Osteoblast (primary cell): ENCODE results near the gene PLAGL1. TPM values are rescaled to one million over a fixed set of nuclear protein-coding genes. Genes with fewer than 3 reads are reported as not detected.

Experiments used
- DNase-seq: peaks from one replicate; pipeline ENCODE4 v3.0.0; 2011; ENCODE audit warnings: low spot score, mixed read lengths; ENCODE audit not compliant: insufficient read length; ENCODE audit errors: missing footprints
- H2AFZ ChIP-seq: 2 replicates; pipeline ENCODE4 v1.6.0; 2011; ENCODE audit warnings: mild to moderate bottlenecking, low read length
- H3K27ac ChIP-seq: 2 replicates; pipeline ENCODE4 v1.5.1; 2011; ENCODE audit warnings: mild to moderate bottlenecking, low read depth, low read length, moderate library complexity
- H3K27me3 ChIP-seq: 2 replicates; pipeline ENCODE4 v1.6.0; 2012; ENCODE audit warnings: mild to moderate bottlenecking, control low read depth, inconsistent platforms, low read length, moderate library complexity; ENCODE audit not compliant: insufficient read depth
- H3K36me3 ChIP-seq: 2 replicates; pipeline ENCODE4 v1.5.1; 2011; ENCODE audit warnings: mild to moderate bottlenecking, low read length, control low read depth, moderate library complexity; ENCODE audit not compliant: insufficient read depth
- H3K4me1 ChIP-seq: 2 replicates; pipeline ENCODE4 v1.5.1; 2011; ENCODE audit warnings: mild to moderate bottlenecking, low read length, control low read depth, moderate library complexity; ENCODE audit not compliant: insufficient read depth
- H3K4me2 ChIP-seq: 2 replicates; pipeline ENCODE4 v1.6.0; 2011; ENCODE audit warnings: mild to moderate bottlenecking, low read length; ENCODE audit not compliant: insufficient read depth
- H3K4me3 ChIP-seq: fragments of 200-600 bp; sonication (generic); 3 replicates; pipeline ENCODE4 v1.5.1; 2012; ENCODE audit warnings: mild to moderate bottlenecking, low read length, inconsistent platforms; ENCODE audit not compliant: insufficient read depth
- H3K79me2 ChIP-seq: 2 replicates; pipeline ENCODE4 v1.6.0; 2012; ENCODE audit warnings: mild to moderate bottlenecking, low read length, control low read depth, inconsistent platforms; ENCODE audit not compliant: insufficient read depth
- H3K9me3 ChIP-seq: 2 replicates; pipeline ENCODE4 v1.5.1; 2011; ENCODE audit warnings: low read depth, low read length, control low read depth
- H4K20me1 ChIP-seq: 2 replicates; pipeline ENCODE4 v1.6.0; 2012; ENCODE audit warnings: mild to moderate bottlenecking, low read length, control low read depth; ENCODE audit not compliant: insufficient read depth
- CTCF ChIP-seq: IDR thresholded peaks from 2 replicates; pipeline ENCODE4 v1.5.1; 2011; ENCODE audit warnings: mild to moderate bottlenecking, low read depth, low read length, moderate library complexity; ENCODE audit errors: extremely low read depth
- small RNA-seq: library from RNA; depleted of rRNA; stranded (forward); fragments of <200 nt; gene quantifications from one replicate; pipeline ENCODE3, GENCODE V24; 2012
- total RNA-seq: library from RNA; depleted of rRNA; stranded (reverse); fragments of >200 nt; gene quantifications from 2 replicates; pipeline ENCODE4 v1.2.3, GENCODE V29; 2012

Gene PLAGL1
- total RNA-seq, 1 donor = 16.6 TPM

DNA sequence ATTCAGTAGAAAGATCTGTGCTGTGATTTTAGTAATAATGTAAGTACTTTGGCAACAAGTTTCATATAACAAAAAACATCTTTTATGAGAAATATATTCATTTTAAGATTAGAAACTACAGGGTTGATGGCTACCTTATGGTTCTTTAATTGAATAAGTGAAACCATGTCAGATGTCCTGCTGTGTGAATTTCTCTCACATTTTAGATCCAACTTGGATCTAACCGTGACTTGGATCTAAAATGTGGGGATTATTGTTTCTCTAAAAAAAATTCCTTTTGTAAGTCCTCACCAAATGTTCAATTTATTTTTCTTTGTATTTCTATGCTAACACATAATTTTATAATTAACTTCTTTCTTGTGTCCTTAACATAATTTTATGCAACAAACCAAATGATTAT is 113.4 kb downstream of the PLAGL1 start:
- no peak overlapping the region for H3K27ac ChIP-seq
- H2AFZ ChIP-seq = no peak overlapping the region
- no peaks in the 10 kb centered on the region for H3K4me1 ChIP-seq
- no peak for DNase-seq
- TF ChIP-seq CTCF = no peak
- H3K27me3 ChIP-seq = no peaks in the 10 kb centered on the region
- no peak overlapping the region for H3K4me3 ChIP-seq
- no peaks in the 10 kb centered on the region for H3K79me2 ChIP-seq
- no peaks in the 10 kb centered on the region for H4K20me1 ChIP-seq
- H3K4me2 ChIP-seq = no peak overlapping the region
- H3K9me3 ChIP-seq = no peaks in the 10 kb centered on the region
- H3K36me3 ChIP-seq = no peaks in the 10 kb centered on the region

Small RNAs within 50 kb of the gene (small RNA-seq; reads per million reads assigned to genes)
- not detected for gene RF02143

Other genes with a start within 250 kb of the PLAGL1 start
- gene LTV1, start 164.9 kb downstream of the PLAGL1 start, total RNA-seq = 15.3 and 16.6 TPM in 2 replicates
- not detected in 2 replicates for gene ZC2HC1B, start 143.8 kb downstream of the PLAGL1 start, total RNA-seq
- gene SF3B5, start 87.3 kb upstream of the PLAGL1 start, total RNA-seq = 67.5 and 78.9 TPM in 2 replicates
- 0.29 and 0.36 TPM in 2 replicates for gene STX11, start 142.3 kb upstream of the PLAGL1 start, total RNA-seq